Keratinocyte (primary cell): ENCODE data around the gene KCNJ3. TPM values are rescaled to one million over a fixed set of nuclear protein-coding genes. Genes with fewer than 3 reads are reported as not detected.

Experiments
- DNase-seq: peaks from one replicate; pipeline ENCODE4 v3.0.0-alpha.2; 2011; ENCODE audit warnings: low read depth, missing footprints, low spot score
- FAIRE-seq: peaks from 2 replicates; lab custom pipeline; 2011; peaks lifted over from hg19 to GRCh38; lab: Jason Lieb, UNC
- H2AFZ ChIP-seq: 2 replicates; pipeline ENCODE4 v1.6.0; 2012; ENCODE audit warnings: low read length, control low read depth, inconsistent platforms; ENCODE audit not compliant: control insufficient read depth
- H3K27ac ChIP-seq: 2 replicates; pipeline ENCODE4 v1.5.1; 2011; ENCODE audit warnings: low read length; ENCODE audit not compliant: control insufficient read depth, insufficient read depth
- H3K27me3 ChIP-seq: 3 replicates; pipeline ENCODE4 v1.6.0; 2011; ENCODE audit warnings: low read length; ENCODE audit not compliant: control insufficient read depth, insufficient read depth; ENCODE audit errors: extremely low read depth
- H3K36me3 ChIP-seq, 2 experiments: 2 replicates in 1 of 2; 3 replicates in 1 of 2; pipeline ENCODE4 v1.5.1; 2011; ENCODE audit warnings: low read length in 2 of 2, mild to moderate bottlenecking in 1 of 2; ENCODE audit not compliant: control insufficient read depth in 2 of 2, insufficient read depth in 2 of 2; ENCODE audit errors: extremely low read depth in 1 of 2
- H3K4me1 ChIP-seq: 3 replicates; pipeline ENCODE4 v1.5.1; 2011; ENCODE audit warnings: low read length; ENCODE audit not compliant: control insufficient read depth, insufficient read depth; ENCODE audit errors: extremely low read depth
- H3K4me2 ChIP-seq: 3 replicates; pipeline ENCODE4 v1.6.0; 2011; ENCODE audit warnings: low read depth, low read length; ENCODE audit not compliant: control insufficient read depth, insufficient read depth; ENCODE audit errors: extremely low read depth
- H3K4me3 ChIP-seq, 3 experiments: fragments of 200-600 bp in 1 of 3; sonication (generic) in 1 of 3; 2 replicates in 2 of 3; 3 replicates in 1 of 3; pipeline ENCODE4 v1.5.1; 2011 to 2016; ENCODE audit warnings: low read length in 3 of 3, mild to moderate bottlenecking in 3 of 3, control low read depth in 2 of 3, inconsistent platforms in 1 of 3, low read depth in 1 of 3, mixed read lengths in 1 of 3, mixed run types in 1 of 3, moderate library complexity in 1 of 3; ENCODE audit not compliant: control insufficient read depth in 2 of 3, insufficient read depth in 2 of 3; ENCODE audit errors: extremely low read depth in 1 of 3
- H3K79me2 ChIP-seq: 2 replicates; pipeline ENCODE4 v1.6.0; 2012; ENCODE audit warnings: low read length; ENCODE audit not compliant: control insufficient read depth, insufficient read depth
- H3K9ac ChIP-seq: 3 replicates; pipeline ENCODE4 v1.6.0; 2011; ENCODE audit warnings: low read length; ENCODE audit not compliant: control insufficient read depth, insufficient read depth; ENCODE audit errors: extremely low read depth
- H3K9me1 ChIP-seq: 3 replicates; pipeline ENCODE4 v1.6.0; 2011; ENCODE audit warnings: low read length; ENCODE audit not compliant: control insufficient read depth, insufficient read depth; ENCODE audit errors: extremely low read depth
- H3K9me3 ChIP-seq: 2 replicates; pipeline ENCODE4 v1.5.1; 2012; ENCODE audit warnings: low read depth, low read length; ENCODE audit not compliant: control insufficient read depth
- H4K20me1 ChIP-seq: 3 replicates; pipeline ENCODE4 v1.6.0; 2011; ENCODE audit warnings: low read length; ENCODE audit not compliant: control insufficient read depth, insufficient read depth; ENCODE audit errors: extremely low read depth
- EZH2 ChIP-seq: IDR thresholded peaks from one replicate; pipeline ENCODE4 v1.6.1; 2012; ENCODE audit warnings: inconsistent platforms, mild to moderate bottlenecking, low read length, moderate library complexity
- dilution Hi-C: fragments of 300-500 bp; cut with MboI; formaldehyde crosslinking; loops from one replicate; pipeline ENCODE4 v1.7.0; 2020; ENCODE audit warnings: low sequenced_read_pairs; ENCODE audit not compliant: extremely low pct_ligation_motif_present
- polyA plus RNA-seq, 5 experiments: library from polyadenylated mRNA; depleted of rRNA in 3 of 5; stranded (reverse) in 3 of 5; stranded (forward) in 1 of 5; unstranded in 1 of 5; fragments of >200 nt; gene quantifications; 1 replicate in 1 of 5; 2 replicates in 3 of 5; 3 replicates in 1 of 5; pipeline versions ENCODE4 v1.2.1 to v1.2.3, GENCODE V29; 2011 to 2012; ENCODE audit warnings: missing spikeins in 2 of 5, low read depth in 1 of 5, low replicate concordance in 1 of 5
- TF ChIP-seq, protein P1 (sequence below), 3 experiments: IDR thresholded peaks in 1 of 3; conservative IDR thresholded peaks in 1 of 3; optimal IDR thresholded peaks in 1 of 3; 2 replicates in 2 of 3; 3 replicates in 1 of 3; pipeline versions ENCODE3 to v1.5.1; 2011; ENCODE audit warnings: low read length in 3 of 3, mild to moderate bottlenecking in 3 of 3, moderate library complexity in 2 of 3, control low read depth in 1 of 3, inconsistent platforms in 1 of 3; ENCODE audit not compliant: insufficient read depth in 2 of 3; ENCODE audit errors: extremely low read depth in 1 of 3

The KCNJ3 gene
- polyA plus RNA-seq, 1 donor (not counting 4 experiments of a cell fraction or from before 2014, with no cell fraction given), result not detected

DNA sequence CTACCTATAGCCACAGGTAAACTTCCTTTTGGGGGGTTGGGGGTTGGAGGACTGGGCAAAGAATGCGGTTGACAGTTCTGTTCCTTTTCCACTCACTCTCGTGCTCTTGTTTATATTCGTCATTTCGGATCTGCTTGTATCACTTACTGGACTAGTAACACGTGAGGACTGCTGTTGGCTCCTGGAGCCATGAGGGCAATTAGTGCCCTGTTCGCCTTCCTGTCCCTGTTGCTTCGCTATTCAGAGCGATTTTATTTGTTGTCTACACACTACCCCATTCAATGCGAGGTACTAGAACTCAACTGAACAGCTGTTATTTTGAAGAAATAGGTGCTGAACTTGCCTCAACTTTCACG is 1.1 kb downstream of the KCNJ3 start:
- no peaks in the 10 kb centered on the region for H3K9me3 ChIP-seq

DNA sequence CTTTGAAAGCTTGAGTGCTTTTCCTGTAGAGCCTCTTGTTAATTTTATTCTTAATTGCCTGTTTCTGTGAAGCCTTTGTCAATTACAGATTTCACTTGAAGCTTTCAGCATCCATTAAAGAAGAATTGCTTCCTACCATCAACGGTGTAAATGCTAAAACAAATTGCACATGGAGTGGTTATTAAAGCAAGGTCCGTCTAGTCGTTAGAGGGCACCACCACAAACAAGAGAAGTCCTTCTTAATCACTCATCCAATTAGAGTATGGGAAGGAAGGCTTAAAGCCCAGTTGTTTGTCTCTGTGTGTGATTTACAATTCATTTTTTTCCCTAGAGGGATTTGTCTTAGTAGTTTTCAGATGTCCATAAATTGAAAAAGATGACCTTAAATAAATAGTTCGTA is 1.6 kb downstream of the KCNJ3 start:
- DNase-seq (no peak), FAIRE-seq (no peak)
- H3K4me3 ChIP-seq, result no peak overlapping the region
- TF ChIP-seq EZH2, result no peak
- TF ChIP-seq, protein P1, sequence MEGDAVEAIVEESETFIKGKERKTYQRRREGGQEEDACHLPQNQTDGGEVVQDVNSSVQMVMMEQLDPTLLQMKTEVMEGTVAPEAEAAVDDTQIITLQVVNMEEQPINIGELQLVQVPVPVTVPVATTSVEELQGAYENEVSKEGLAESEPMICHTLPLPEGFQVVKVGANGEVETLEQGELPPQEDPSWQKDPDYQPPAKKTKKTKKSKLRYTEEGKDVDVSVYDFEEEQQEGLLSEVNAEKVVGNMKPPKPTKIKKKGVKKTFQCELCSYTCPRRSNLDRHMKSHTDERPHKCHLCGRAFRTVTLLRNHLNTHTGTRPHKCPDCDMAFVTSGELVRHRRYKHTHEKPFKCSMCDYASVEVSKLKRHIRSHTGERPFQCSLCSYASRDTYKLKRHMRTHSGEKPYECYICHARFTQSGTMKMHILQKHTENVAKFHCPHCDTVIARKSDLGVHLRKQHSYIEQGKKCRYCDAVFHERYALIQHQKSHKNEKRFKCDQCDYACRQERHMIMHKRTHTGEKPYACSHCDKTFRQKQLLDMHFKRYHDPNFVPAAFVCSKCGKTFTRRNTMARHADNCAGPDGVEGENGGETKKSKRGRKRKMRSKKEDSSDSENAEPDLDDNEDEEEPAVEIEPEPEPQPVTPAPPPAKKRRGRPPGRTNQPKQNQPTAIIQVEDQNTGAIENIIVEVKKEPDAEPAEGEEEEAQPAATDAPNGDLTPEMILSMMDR (optimal IDR thresholded peaks at IDR 0.05 in 1 of 3, IDR thresholded peaks at IDR 0.05 in 1 of 3, conservative IDR thresholded peaks at IDR 0.05 in 1 of 3; ENCODE audit: extremely low read depth in 1 of 3, insufficient read depth in 2 of 3, low read length in 3 of 3), result no peak
- no peaks in the 10 kb centered on the region for H4K20me1 ChIP-seq
- peaks cover 25% of the 10 kb centered on the region for H3K27me3 ChIP-seq
- H3K4me1 ChIP-seq, result no peaks in the 10 kb centered on the region
- H3K9me3 ChIP-seq, result no peaks in the 10 kb centered on the region
- no peak overlapping the region for H3K27ac ChIP-seq
- no peak overlapping the region for H3K9ac ChIP-seq
- no peaks in the 10 kb centered on the region for H3K36me3 ChIP-seq
- no peak overlapping the region for H3K4me2 ChIP-seq
- H2AFZ ChIP-seq, result no peak overlapping the region
- dilution Hi-C loops, result no loop called here
- no peaks in the 10 kb centered on the region for H3K9me1 ChIP-seq
- no peaks in the 10 kb centered on the region for H3K79me2 ChIP-seq

More for the DNA sequence above, 1.1 kb downstream of the KCNJ3 start:
- Histone ChIP-seq H4K20me1 (no peaks in the 10 kb centered on the region), H3K27me3 (peaks cover 25% of the 10 kb centered on the region), H3K4me2 (no peak overlapping the region), H2AFZ (no peak overlapping the region), H3K4me3 (no peak overlapping the region), H3K9me1 (no peaks in the 10 kb centered on the region), H3K79me2 (no peaks in the 10 kb centered on the region), H3K36me3 (no peaks in the 10 kb centered on the region), H3K4me1 (no peaks in the 10 kb centered on the region), H3K27ac (no peak overlapping the region), H3K9ac (no peak overlapping the region)
- TF ChIP-seq, protein P1 (optimal IDR thresholded peaks at IDR 0.05 in 1 of 3, IDR thresholded peaks at IDR 0.05 in 1 of 3, conservative IDR thresholded peaks at IDR 0.05 in 1 of 3; ENCODE audit: extremely low read depth in 1 of 3, insufficient read depth in 2 of 3, low read length in 3 of 3), result no peak
- TF ChIP-seq EZH2, result no peak
- FAIRE-seq (no peak), DNase-seq (no peak)
- dilution Hi-C loops, result no loop called here
